Upper lobe of left lung (tissue), 4 donors: ENCODE data around the gene PDGFC.

Experiments
- EP300 ChIP-seq, 4 donors: sonication (generic); formaldehyde crosslinking; IDR thresholded peaks; one replicate each; pipeline ENCODE4 v1.5.1; 2017; ENCODE audit warnings: antibody characterized with exemption in 4 of 4, control low read depth in 2 of 4
- POLR2A ChIP-seq, 4 donors: fragments of 450-650 bp; IDR thresholded peaks; one replicate each; pipeline ENCODE4 v1.5.1; 2016 to 2017; ENCODE audit warnings: antibody characterized with exemption in 4 of 4, mild to moderate bottlenecking in 2 of 4
- TF ChIP-seq, protein P1 (sequence below), 6 experiments: fragments of 450-650 bp in 4 of 6; fragments of 200-600 bp in 2 of 6; sonication (generic) in 2 of 6; IDR thresholded peaks; one replicate each; pipeline ENCODE4 v1.5.1; 2016 to 2019; ENCODE audit warnings: antibody characterized with exemption in 6 of 6

DNA sequence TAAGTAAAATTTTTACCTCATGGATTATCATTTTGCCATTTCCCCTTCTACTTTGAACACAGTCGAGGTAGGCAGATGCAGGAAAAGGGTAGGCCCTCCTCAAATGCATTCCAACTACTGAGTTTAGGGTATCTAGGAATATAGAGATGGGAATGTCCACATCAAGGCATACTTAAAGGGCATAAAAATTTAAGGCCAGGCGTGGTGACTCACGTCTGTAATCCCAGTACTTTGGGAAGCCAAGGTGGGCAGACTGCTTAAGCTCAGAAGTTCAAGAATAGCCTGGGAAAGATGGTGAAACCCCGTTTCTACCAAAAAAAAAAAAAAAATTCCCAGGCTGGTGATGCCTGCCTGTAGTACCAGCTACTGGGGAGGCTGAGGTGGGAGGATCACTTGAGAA lies 146.5 kb downstream of the PDGFC start:
- TF ChIP-seq, protein P1, sequence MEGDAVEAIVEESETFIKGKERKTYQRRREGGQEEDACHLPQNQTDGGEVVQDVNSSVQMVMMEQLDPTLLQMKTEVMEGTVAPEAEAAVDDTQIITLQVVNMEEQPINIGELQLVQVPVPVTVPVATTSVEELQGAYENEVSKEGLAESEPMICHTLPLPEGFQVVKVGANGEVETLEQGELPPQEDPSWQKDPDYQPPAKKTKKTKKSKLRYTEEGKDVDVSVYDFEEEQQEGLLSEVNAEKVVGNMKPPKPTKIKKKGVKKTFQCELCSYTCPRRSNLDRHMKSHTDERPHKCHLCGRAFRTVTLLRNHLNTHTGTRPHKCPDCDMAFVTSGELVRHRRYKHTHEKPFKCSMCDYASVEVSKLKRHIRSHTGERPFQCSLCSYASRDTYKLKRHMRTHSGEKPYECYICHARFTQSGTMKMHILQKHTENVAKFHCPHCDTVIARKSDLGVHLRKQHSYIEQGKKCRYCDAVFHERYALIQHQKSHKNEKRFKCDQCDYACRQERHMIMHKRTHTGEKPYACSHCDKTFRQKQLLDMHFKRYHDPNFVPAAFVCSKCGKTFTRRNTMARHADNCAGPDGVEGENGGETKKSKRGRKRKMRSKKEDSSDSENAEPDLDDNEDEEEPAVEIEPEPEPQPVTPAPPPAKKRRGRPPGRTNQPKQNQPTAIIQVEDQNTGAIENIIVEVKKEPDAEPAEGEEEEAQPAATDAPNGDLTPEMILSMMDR (IDR thresholded peaks at IDR 0.05), result no peak
- TF ChIP-seq POLR2A (IDR thresholded peaks at IDR 0.05) (no peak), EP300 (IDR thresholded peaks at IDR 0.05) (no peak)
